ENCODE results near the gene TTN. TPM values are rescaled to one million over a fixed set of nuclear protein-coding genes. Genes with fewer than 3 reads are reported as not detected.

The TTN gene
- total RNA-seq: 1 to 10 TPM in 3 of 6 experiments, under 1 TPM in 3; 0.42 to 9.5 (median 0.97) TPM
- long read RNA-seq: 0 reads

GRCh38 chr2:178807227-178808008 is at the start of gene TTN:
TTN (minus strand) TSS chr2:178807423; CDS start chr2:178804642, 2,781 bp downstream.
- Histone ChIP-seq H3K9me3 (no peaks in the 10 kb centered on the region), H3K27me3 (no peaks in the 10 kb centered on the region), H3K4me3 (no peak within 1 kb of the TSS), H3K4me1 (no peaks in the 10 kb centered on the region), H3K36me3 (no peaks in the 10 kb centered on the region), H3K27ac (no peak within 1 kb of the TSS)
- ATAC-seq (no peak), DNase-seq (no peak)
- intact Hi-C loops (cut with DNase I): no loop called here
- 79% methylated on average over 10 of the region's 10 CpGs for WGBS (ENCODE audit: insufficient coverage, low coverage, low lambda C conversion rate, missing lambda C conversion rate)
- TF ChIP-seq POLR2A (IDR thresholded peaks at IDR 0.05) (no peak), CTCF (IDR thresholded peaks at IDR 0.05) (no peak)

GRCh38 chr2:178855151-178855550 is 47.9 kb upstream of the TTN start:
- Histone ChIP-seq H3K4me3 (no peak overlapping the region), H3K9me3 (no peaks in the 10 kb centered on the region), H3K27ac (no peak overlapping the region), H3K4me1 (no peaks in the 10 kb centered on the region), H3K27me3 (no peaks in the 10 kb centered on the region), H3K36me3 (no peaks in the 10 kb centered on the region)
- ATAC-seq (no peak), DNase-seq (no peak)
- TF ChIP-seq CTCF (IDR thresholded peaks at IDR 0.05) (no peak), POLR2A (IDR thresholded peaks at IDR 0.05) (no peak)
- intact Hi-C loops (cut with DNase I): no loop called here

- WGBS (ENCODE audit: insufficient coverage, low coverage, low lambda C conversion rate, missing lambda C conversion rate): 84% methylated on average over 5 of the region's 5 CpGs
- ATAC-seq (no peak), DNase-seq (no peak)
- TF ChIP-seq POLR2A (IDR thresholded peaks at IDR 0.05) (no peak), CTCF (IDR thresholded peaks at IDR 0.05) (no peak)
- no peaks in the 10 kb centered on the region for H3K36me3 ChIP-seq
- intact Hi-C loops (cut with DNase I): no loop called here
- no peak overlapping the region for H3K27ac ChIP-seq
- no peaks in the 10 kb centered on the region for H3K9me3 ChIP-seq
- no peaks in the 10 kb centered on the region for H3K27me3 ChIP-seq
- no peaks in the 10 kb centered on the region for H3K4me1 ChIP-seq
- no peak overlapping the region for H3K4me3 ChIP-seq
Measured at GRCh38 chr2:178848335-178848734, 41.1 kb upstream of the TTN start.

GRCh38 chr2:178846458-178846802 is 39.2 kb upstream of the TTN start:
- H3K36me3 ChIP-seq: no peaks in the 10 kb centered on the region
- H3K4me1 ChIP-seq: no peaks in the 10 kb centered on the region
- H3K27ac ChIP-seq: no peak overlapping the region
- H3K27me3 ChIP-seq: no peaks in the 10 kb centered on the region
- 46% methylated on average over 2 of the region's 2 CpGs for WGBS (ENCODE audit: insufficient coverage, low coverage, low lambda C conversion rate, missing lambda C conversion rate)
- TF ChIP-seq CTCF (IDR thresholded peaks at IDR 0.05) (no peak), POLR2A (IDR thresholded peaks at IDR 0.05) (no peak)
- intact Hi-C loops (cut with DNase I): no loop called here
- no peak overlapping the region for H3K4me3 ChIP-seq
- ATAC-seq: no peak
- no peak for DNase-seq
- no peaks in the 10 kb centered on the region for H3K9me3 ChIP-seq
